GM21515 (cell line): Measurements from ENCODE around the gene C1QTNF8.

Experiments
- ATAC-seq: cut with Tn5 transposase; IDR thresholded peaks from one replicate; pipeline ENCODE4 v1.9.1; 2021; ENCODE audit not compliant: unreplicated experiment

Gene C1QTNF8

GRCh38 chr16:1096169-1097082 is at the start of gene C1QTNF8:
TSS of gene C1QTNF8 (minus strand) at chr16:1096244. CDS start at chr16:1094922, 1,322 bp downstream.
- no peak for ATAC-seq

DNA sequence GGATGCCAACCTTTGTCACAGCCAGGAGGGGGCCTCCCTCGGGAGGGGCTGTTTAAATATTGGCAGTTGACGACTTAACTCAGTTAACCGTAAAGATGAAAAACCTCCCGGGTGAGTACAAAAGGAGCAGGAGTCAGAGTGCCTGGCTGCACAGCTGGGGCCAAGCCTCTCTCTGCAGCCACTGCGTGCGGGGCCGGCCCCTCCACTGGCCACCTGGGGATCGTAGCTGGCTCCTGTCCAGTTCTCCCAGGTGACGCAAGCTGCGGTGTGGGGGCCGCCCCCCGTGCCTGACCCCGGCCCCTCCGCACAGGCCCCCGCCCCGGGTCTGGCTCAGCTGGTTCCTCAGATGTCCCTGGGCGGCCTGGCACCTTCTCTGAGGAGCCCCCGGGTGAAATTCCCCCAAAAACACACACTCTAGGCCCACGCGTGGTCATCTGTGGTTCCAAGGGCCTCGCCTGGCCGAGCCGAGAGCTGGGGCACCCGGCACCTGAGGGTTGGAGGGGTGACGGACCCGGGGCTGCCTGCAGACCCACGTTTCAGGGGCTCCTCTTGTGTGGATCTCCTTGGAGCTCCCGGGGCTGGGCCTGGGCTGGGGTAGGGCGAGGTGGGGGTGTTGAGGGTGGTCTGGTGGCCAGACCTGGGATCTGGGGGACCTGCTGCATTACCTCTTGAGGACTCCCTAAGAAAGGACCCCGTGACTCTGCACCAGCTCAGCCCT is 49.5 kb upstream of the C1QTNF8 start:
- no peak for ATAC-seq

- ATAC-seq: no peak
Measured at GRCh38 chr16:1144476-1145382, 48.7 kb upstream of the C1QTNF8 start.

GRCh38 chr16:1143761-1144450 is 47.9 kb upstream of the C1QTNF8 start:
- no peak for ATAC-seq

DNA sequence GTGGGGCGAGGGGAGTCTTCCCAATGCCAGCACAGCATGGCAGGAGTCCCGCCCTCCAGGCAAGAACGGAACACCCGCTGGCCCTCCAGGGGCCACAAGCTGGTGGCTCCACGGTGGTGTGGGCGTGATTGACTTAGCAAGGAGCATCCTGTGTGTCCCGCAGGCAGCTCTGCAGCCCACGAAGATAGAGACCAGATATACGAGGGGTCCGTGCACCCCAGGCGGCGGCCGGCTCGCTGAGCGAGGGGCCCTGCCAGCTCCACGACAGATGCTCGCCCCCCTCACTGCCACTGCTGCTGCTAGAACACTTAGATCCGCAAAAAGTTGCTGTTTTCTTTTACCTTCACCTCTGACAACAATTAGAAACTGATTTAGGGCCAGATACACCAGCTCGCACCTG is 46.9 kb upstream of the C1QTNF8 start:
- no peak for ATAC-seq

GRCh38 chr16:1141716-1142115 is 45.7 kb upstream of the C1QTNF8 start:
- no peak for ATAC-seq

GRCh38 chr16:1141191-1141590 is 45.1 kb upstream of the C1QTNF8 start:
- no peak for ATAC-seq

GRCh38 chr16:1140582-1141162 is 44.6 kb upstream of the C1QTNF8 start:
- ATAC-seq: no peak

DNA sequence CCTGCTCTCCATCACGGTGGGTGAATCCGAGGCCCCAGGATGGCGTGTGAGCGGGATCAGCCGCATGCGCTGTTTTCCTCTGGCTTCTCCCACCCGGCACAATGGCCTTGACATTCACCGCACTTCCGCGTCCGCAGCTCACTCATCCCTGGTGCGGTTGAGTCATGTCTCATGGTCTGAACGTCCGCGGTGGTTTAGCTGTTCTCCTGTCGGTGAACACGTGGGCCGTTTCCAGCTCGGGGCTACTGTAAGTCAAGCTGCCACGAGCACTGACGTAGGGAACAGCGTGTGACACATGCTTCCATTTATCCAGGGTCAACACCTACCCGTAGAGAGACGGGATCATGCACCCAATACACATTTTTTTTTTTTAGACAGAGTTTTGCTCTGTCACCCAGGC is 41.6 kb upstream of the C1QTNF8 start:
- ATAC-seq: no peak

DNA sequence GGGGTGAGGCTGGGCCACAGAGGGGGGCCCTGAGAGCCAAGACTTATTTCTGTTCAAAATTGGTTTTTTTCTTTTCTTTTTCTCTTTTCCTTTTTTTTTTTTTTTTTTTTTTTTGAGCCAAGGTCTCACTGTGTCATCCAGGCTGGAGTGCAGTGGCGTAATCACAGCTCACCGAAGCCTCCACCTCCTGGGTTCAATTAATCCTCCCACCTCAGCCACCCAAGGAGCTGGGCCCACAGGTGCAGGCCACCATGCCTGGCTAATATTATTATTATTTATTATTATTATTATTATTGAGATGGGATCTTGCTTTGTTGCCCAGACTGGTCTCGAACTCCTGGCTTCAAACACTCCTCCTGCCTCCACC is 39.4 kb upstream of the C1QTNF8 start:
- ATAC-seq: no peak

DNA sequence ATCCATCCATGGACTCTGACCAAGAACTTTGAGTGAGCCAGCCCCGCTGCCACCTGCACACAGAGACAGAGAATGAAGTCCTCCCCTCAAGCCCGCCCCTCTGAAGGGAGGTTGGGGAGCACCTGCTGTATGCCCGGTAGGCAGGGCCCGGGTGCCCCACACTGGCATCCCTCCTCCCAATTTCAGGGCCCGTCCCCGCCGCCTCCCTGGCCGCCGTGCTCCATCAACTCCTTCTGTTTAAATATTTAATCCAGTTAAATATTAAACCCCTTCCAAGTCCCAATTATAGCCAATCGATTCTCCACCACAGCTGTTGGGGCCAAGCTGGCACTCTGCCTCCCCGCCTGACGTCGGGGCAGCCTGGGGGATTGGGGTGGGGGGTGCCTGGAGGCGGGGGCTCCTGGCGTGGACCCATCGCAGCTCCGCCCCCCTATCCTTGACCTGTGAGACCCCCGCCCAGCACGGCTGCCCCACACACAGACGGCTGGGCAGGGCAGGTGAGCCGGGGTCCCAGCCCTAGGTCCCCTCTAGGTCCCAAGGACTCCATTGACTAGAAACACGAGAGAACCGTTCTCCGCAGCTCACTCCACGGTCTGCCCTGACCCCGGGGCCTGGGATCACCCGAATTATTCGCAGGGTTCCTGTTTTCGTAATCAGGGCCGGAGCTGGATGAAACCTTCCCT is 38.9 kb upstream of the C1QTNF8 start:
- no peak for ATAC-seq

- no peak for ATAC-seq
Measured at GRCh38 chr16:1133810-1134520, 37.9 kb upstream of the C1QTNF8 start.

DNA sequence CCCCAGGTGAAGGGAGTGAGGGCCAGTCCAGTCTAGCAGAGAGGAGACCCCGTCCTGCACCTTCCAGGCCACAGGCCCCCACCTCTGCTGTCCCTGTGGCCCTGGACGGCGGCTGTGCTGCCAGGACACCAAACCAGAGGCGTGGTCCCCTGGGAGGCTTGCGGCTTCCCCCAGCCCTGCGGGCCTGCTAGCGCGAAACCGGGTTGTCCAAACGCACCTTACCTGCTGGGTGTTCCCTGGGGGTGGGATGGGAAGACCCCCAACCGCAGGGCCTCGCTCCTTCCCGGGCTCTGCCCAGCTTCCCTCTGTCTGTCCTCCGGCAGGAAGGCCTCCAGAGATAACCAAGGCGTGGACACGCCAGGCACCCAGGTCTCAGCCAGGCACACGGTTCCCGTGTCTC is 37.2 kb upstream of the C1QTNF8 start:
- no peak for ATAC-seq

- no peak for ATAC-seq
Measured at GRCh38 chr16:1132431-1132830, 36.4 kb upstream of the C1QTNF8 start.

DNA sequence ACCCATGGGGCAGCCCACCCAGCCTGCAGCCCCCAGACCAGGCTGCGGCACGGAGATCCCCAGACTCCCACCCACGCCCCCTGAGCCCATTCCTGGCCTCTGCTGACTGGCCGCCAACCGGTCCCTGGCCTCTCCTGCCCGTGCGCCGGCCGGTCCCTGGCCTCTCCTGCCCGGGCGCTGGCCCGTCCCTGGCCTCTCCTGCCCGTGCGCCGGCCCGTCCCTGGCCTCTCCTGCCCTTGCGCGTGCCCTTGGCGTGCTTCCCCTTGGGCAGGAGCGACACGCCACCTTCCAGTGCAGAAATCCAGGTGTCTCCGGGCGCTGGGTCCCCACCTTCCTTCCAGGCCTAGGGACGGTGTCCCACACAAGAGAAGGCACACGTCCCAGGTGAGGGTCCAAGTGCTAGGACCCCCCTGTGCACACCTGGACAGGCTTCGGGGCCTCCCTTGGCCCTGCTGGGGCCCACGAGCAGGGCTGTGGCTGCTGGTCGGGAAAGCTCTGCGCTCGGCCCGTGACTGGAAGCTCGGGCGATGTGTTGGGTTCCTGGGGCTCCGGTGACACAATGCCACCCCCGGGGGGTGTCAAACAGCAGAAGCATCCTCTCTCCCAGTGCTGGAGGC is 35.4 kb upstream of the C1QTNF8 start:
- ATAC-seq: no peak

DNA sequence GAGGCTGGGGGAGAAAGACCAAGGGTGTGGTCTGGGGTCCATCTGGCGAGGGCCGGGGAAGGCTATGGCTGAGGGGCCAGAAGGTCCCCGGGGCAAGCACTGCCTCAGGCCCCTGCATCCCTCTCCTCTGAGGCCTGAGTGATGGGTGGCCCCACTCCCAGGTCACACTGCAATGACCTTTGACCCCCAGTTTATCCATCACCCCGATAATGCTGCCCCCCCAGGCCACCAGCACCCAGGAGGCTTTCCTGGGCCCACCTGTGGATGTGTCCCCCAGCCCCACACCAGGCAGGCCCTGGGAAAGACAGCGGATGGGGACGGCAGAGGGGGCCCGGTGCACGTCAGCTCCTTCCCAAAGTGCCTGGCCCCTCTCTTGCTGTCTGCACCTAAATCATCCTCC is 34.3 kb upstream of the C1QTNF8 start:
- ATAC-seq: no peak

GRCh38 chr16:1129106-1129960 is 33.3 kb upstream of the C1QTNF8 start:
- ATAC-seq: no peak
